Effector CD4-positive, alpha-beta T cell (primary cell): ENCODE data around the gene VIM.

Experiments used
- DNase-seq: peaks from one replicate; pipeline ENCODE4 v3.0.0-alpha.2; 2020

VIM gene

GRCh38 chr10:17210361-17210760 is 17.7 kb upstream of the VIM start:
- no peak for DNase-seq

GRCh38 chr10:17212802-17213221 is 15.2 kb upstream of the VIM start:
- DNase-seq, result no peak

- no peak for DNase-seq
Measured at GRCh38 chr10:17213646-17214349, 14.2 kb upstream of the VIM start.

GRCh38 chr10:17214526-17214925 is 13.5 kb upstream of the VIM start:
- no peak for DNase-seq

GRCh38 chr10:17214971-17215781 is 12.9 kb upstream of the VIM start:
- DNase-seq, result no peak

GRCh38 chr10:17215782-17216122 is 12.3 kb upstream of the VIM start:
- no peak for DNase-seq

- DNase-seq, result no peak
Measured at GRCh38 chr10:17216217-17216900, 11.7 kb upstream of the VIM start.

- no peak for DNase-seq
Measured at GRCh38 chr10:17216901-17217395, 11.1 kb upstream of the VIM start.

- no peak for DNase-seq
Measured at GRCh38 chr10:17217631-17218232, 10.3 kb upstream of the VIM start.

- DNase-seq, result no peak
Measured at GRCh38 chr10:17219024-17219423, 9.0 kb upstream of the VIM start.

GRCh38 chr10:17220652-17221100 is 7.4 kb upstream of the VIM start:
- DNase-seq, result no peak

GRCh38 chr10:17222329-17222728 is 5.7 kb upstream of the VIM start:
- DNase-seq, result no peak

- no peak for DNase-seq
Measured at GRCh38 chr10:17225808-17226207, 2.2 kb upstream of the VIM start.

- no peak for DNase-seq
Measured at GRCh38 chr10:17226891-17227303, 1.1 kb upstream of the VIM start.

GRCh38 chr10:17227367-17228090 is 512 bp upstream of the VIM start:
- no peak for DNase-seq

GRCh38 chr10:17229016-17229716 is 1.1 kb downstream of the VIM start:
- peak; percentile 79 for DNase-seq

- DNase-seq, result no peak
Measured at GRCh38 chr10:17229717-17229966, 1.6 kb downstream of the VIM start.

GRCh38 chr10:17229967-17230682 is 2.1 kb downstream of the VIM start:
- DNase-seq, result peak; percentile 79

- no peak for DNase-seq
Measured at GRCh38 chr10:17231788-17232187, 3.7 kb downstream of the VIM start.

- no peak for DNase-seq
Measured at GRCh38 chr10:17232276-17232960, 4.4 kb downstream of the VIM start.
